GM19463 (cell line): ENCODE data around the gene NR2F6.
A peak's percentile ranks its signal among the peaks of the same experiment; 100 is the strongest.

Source experiments
- ATAC-seq: cut with Tn5 transposase; IDR thresholded peaks from one replicate; pipeline ENCODE4 v1.9.1; 2021; ENCODE audit warnings: mild to moderate bottlenecking, moderate library complexity; ENCODE audit not compliant: unreplicated experiment

Gene NR2F6

GRCh38 chr19:17240826-17241399 lies 4.8 kb downstream of the NR2F6 start:
- no peak for ATAC-seq

- ATAC-seq = no peak
Observed at GRCh38 chr19:17240062-17240752, 5.5 kb downstream of the NR2F6 start.

- ATAC-seq = no peak
Observed at GRCh38 chr19:17237747-17238706, 7.7 kb downstream of the NR2F6 start.

GRCh38 chr19:17236811-17237543 lies 8.7 kb downstream of the NR2F6 start:
- ATAC-seq = no peak

GRCh38 chr19:17235971-17236777 lies 9.5 kb downstream of the NR2F6 start:
- ATAC-seq = peak; percentile 12

- ATAC-seq = peak; percentile 85
Observed at GRCh38 chr19:17235300-17235970, 10.3 kb downstream of the NR2F6 start.

- peak; percentile 27 for ATAC-seq
Observed at GRCh38 chr19:17234911-17235299, 10.8 kb downstream of the NR2F6 start.

- ATAC-seq = no peak
Observed at GRCh38 chr19:17232258-17232657, 13.5 kb downstream of the NR2F6 start.

- no peak for ATAC-seq
Observed at GRCh38 chr19:17229890-17230289, 15.8 kb downstream of the NR2F6 start.

GRCh38 chr19:17227798-17228367 lies 17.8 kb downstream of the NR2F6 start:
- ATAC-seq = no peak

GRCh38 chr19:17226002-17226933 lies 19.5 kb downstream of the NR2F6 start, which contains the start of gene OCEL1:
OCEL1 (plus strand) TSS chr19:17226226; CDS start chr19:17226248, 22 bp downstream.
- peak; percentile 93 for ATAC-seq

- no peak for ATAC-seq
Observed at GRCh38 chr19:17225053-17225452, 20.7 kb downstream of the NR2F6 start.

- no peak for ATAC-seq
Observed at GRCh38 chr19:17220207-17220758, 25.4 kb downstream of the NR2F6 start.

- no peak for ATAC-seq
Observed at GRCh38 chr19:17219286-17219685, 26.4 kb downstream of the NR2F6 start.

GRCh38 chr19:17216058-17216670 lies 29.6 kb downstream of the NR2F6 start:
- ATAC-seq = no peak

GRCh38 chr19:17215127-17215971 lies 30.4 kb downstream of the NR2F6 start, which contains the start of gene USE1:
USE1 (plus strand) TSS chr19:17215357; CDS start chr19:17215406, 49 bp downstream.
- ATAC-seq = peak; percentile 80
